Neural crest cell (in vitro differentiated cells): ENCODE data around the gene SLC1A4. TPM values are rescaled to one million over a fixed set of nuclear protein-coding genes. Genes with fewer than 3 reads are reported as not detected.

Experiments
- DNase-seq: peaks from one replicate; pipeline ENCODE4 v3.0.0; 2021; ENCODE audit warnings: low read depth, mixed read lengths, low spot score
- H3K27ac Mint-ChIP-seq: one replicate; pipeline ENCODE4 v1.8.0; 2021; ENCODE audit warnings: mild to moderate bottlenecking, mixed read lengths; ENCODE audit not compliant: unreplicated experiment
- H3K27me3 Mint-ChIP-seq: 2 replicates; pipeline ENCODE4 v1.8.0; 2021; ENCODE audit warnings: low read depth, mild to moderate bottlenecking, mixed read lengths
- H3K36me3 Mint-ChIP-seq: 2 replicates; pipeline ENCODE4 v1.8.0; 2021; ENCODE audit warnings: low read depth, mild to moderate bottlenecking, mixed read lengths
- H3K4me1 Mint-ChIP-seq: 2 replicates; pipeline ENCODE4 v1.8.0; 2021; ENCODE audit warnings: mixed read lengths
- H3K4me3 Mint-ChIP-seq: one replicate; pipeline ENCODE4 v1.8.0; 2021; ENCODE audit warnings: mild to moderate bottlenecking, mixed read lengths
- H3K9me3 Mint-ChIP-seq: 2 replicates; pipeline ENCODE4 v1.8.0; 2021; ENCODE audit warnings: mixed read lengths
- total RNA-seq: library from RNA; stranded (reverse); gene quantifications from 2 replicates; pipeline ENCODE4 v1.2.1, GENCODE V29; 2021
- TF ChIP-seq, protein P1 (sequence below): fragments of 200-600 bp; sonication (generic); conservative IDR thresholded peaks from 2 replicates; pipeline ENCODE4 v1.5.0; 2021; ENCODE audit warnings: antibody characterized with exemption, mild to moderate bottlenecking

SLC1A4 gene
- total RNA-seq, 1 donor from 2014 or later = 26.8 TPM

DNA sequence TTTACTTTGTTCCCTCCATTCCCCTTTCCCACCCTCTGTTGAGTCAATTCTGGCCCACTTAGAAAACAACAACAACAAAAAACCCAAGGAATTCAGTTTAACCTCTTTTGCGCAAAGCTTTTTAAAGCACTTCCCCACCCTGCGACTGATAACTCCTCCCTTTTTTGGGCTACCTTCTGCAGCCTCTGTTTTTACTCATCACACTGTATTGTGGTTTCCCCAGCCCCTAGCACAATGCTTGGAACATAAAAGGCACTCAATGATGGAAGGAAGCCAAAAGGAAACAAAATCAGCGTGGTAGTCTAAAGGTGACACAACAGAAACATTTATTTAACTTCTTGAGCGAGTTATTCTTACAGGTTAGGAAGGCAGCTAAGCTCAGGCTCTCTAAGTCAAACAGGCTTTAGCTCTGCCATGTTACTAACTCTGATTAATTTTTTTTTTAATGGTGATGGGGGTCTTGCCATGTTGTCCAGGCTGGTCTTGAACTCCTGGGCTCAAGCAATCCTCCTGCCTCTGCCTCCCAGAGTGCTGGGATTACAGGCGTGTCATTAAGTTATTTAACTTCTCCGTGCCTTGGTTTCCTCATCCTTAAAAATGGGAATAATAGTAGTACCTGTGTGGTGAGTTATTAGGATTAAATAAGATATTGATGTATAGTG lies 68.3 kb downstream of the SLC1A4 start:
- DNase-seq = no peak
- Mint-ChIP-seq H3K27ac (peak overlapping the region; percentile 76), H3K4me3 (peak overlapping the region; percentile 88), H3K36me3 (no peaks in the 10 kb centered on the region), H3K4me1 (peaks cover 51% of the 10 kb centered on the region), H3K9me3 (no peaks in the 10 kb centered on the region), H3K27me3 (no peaks in the 10 kb centered on the region)
- TF ChIP-seq, protein P1, sequence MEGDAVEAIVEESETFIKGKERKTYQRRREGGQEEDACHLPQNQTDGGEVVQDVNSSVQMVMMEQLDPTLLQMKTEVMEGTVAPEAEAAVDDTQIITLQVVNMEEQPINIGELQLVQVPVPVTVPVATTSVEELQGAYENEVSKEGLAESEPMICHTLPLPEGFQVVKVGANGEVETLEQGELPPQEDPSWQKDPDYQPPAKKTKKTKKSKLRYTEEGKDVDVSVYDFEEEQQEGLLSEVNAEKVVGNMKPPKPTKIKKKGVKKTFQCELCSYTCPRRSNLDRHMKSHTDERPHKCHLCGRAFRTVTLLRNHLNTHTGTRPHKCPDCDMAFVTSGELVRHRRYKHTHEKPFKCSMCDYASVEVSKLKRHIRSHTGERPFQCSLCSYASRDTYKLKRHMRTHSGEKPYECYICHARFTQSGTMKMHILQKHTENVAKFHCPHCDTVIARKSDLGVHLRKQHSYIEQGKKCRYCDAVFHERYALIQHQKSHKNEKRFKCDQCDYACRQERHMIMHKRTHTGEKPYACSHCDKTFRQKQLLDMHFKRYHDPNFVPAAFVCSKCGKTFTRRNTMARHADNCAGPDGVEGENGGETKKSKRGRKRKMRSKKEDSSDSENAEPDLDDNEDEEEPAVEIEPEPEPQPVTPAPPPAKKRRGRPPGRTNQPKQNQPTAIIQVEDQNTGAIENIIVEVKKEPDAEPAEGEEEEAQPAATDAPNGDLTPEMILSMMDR = no peak

DNA sequence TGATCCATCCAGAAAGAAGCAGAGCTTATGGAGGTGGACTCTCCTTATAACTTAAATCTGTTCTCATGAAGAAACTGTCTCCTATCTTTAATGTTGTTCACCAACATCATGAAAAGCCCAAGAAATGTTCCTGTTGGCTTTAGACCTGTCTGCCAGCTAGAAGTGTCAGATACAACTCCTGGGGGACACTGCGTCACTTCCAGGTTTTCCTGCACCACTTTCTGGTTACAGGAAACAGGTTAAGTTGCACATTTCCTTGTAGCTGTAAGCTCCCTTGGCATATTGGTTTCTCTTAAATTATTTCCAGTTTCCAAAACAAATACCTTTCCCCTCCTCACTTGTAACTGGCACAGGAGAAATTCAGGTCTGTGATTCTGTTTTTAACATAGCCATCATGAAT lies 69.9 kb downstream of the SLC1A4 start:
- DNase-seq = no peak
- Mint-ChIP-seq H3K4me3 (peak overlapping the region; percentile 88), H3K9me3 (no peaks in the 10 kb centered on the region), H3K27me3 (no peaks in the 10 kb centered on the region), H3K36me3 (no peaks in the 10 kb centered on the region), H3K27ac (no peak overlapping the region), H3K4me1 (peaks cover 65% of the 10 kb centered on the region)
- TF ChIP-seq, protein P1 = no peak

DNA sequence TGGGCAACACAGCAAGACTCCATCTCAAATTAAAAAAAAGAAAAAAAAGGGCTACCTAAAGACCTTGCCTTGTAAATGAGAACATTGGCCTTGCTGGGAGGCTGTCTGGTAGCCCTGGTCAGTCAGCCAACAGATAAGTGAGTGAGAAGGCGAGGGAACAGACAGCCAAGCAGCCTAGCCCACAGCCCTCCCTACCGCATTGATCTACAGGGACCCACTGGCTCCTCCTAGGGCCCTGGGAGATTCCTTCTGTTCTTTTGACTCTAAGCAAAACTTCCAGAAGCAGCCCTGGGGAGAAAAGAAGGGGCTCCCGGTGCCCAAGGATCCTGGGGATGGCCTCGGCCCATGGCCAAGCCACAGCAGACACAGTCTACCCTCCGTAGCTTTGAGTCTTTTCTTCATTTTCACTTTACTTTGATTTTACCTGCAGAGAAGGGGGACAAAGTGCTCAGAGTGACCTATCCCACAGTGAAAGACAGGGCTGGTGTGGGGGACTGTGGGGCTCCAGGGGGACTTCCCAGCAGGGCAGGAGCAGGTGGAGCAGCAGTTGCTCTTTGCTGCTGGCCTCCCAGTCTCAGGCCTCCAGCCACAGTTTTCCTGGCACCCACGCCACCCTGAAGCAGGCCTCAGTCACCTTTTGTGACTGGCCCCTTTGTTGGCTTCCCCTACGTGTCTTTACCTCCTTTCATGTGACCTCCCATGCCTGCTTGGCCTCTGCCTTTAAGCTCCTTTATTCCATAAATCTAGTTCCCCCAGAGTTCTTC lies 72.1 kb downstream of the SLC1A4 start:
- H3K9me3 Mint-ChIP-seq = no peaks in the 10 kb centered on the region
- peaks cover 59% of the 10 kb centered on the region for H3K4me1 Mint-ChIP-seq
- no peak for DNase-seq
- no peaks in the 10 kb centered on the region for H3K36me3 Mint-ChIP-seq
- TF ChIP-seq, protein P1 = no peak
- peak overlapping the region; percentile 44 for H3K27ac Mint-ChIP-seq
- H3K27me3 Mint-ChIP-seq = no peaks in the 10 kb centered on the region
- peak overlapping the region; percentile 48 for H3K4me3 Mint-ChIP-seq

DNA sequence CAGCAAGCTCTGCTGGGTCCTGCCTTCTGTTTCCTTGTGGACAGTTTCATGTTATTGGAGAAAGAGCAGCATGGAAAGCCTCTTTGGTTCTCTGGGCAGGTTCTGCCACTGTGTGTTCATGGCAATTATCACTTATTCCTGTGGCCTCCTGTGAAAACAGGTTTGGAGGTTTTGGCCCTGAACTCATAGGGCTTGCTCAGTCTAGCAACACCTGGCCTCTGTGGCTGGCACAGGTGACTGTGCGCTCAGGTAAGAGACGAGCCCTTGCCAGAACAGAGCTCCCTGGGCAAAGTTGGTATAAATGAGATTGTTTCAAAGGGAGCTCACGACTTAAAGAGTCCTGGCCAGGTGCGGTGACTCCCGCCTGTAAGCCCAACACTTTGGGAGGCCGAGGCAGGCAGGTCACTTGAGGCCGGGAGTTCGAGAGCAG lies 72.7 kb downstream of the SLC1A4 start:
- H3K27me3 Mint-ChIP-seq = no peaks in the 10 kb centered on the region
- no peaks in the 10 kb centered on the region for H3K36me3 Mint-ChIP-seq
- TF ChIP-seq, protein P1 = no peak
- DNase-seq = no peak
- peak overlapping the region; percentile 48 for H3K4me3 Mint-ChIP-seq
- peak overlapping the region; percentile 44 for H3K27ac Mint-ChIP-seq
- peaks cover 57% of the 10 kb centered on the region for H3K4me1 Mint-ChIP-seq
- H3K9me3 Mint-ChIP-seq = no peaks in the 10 kb centered on the region

DNA sequence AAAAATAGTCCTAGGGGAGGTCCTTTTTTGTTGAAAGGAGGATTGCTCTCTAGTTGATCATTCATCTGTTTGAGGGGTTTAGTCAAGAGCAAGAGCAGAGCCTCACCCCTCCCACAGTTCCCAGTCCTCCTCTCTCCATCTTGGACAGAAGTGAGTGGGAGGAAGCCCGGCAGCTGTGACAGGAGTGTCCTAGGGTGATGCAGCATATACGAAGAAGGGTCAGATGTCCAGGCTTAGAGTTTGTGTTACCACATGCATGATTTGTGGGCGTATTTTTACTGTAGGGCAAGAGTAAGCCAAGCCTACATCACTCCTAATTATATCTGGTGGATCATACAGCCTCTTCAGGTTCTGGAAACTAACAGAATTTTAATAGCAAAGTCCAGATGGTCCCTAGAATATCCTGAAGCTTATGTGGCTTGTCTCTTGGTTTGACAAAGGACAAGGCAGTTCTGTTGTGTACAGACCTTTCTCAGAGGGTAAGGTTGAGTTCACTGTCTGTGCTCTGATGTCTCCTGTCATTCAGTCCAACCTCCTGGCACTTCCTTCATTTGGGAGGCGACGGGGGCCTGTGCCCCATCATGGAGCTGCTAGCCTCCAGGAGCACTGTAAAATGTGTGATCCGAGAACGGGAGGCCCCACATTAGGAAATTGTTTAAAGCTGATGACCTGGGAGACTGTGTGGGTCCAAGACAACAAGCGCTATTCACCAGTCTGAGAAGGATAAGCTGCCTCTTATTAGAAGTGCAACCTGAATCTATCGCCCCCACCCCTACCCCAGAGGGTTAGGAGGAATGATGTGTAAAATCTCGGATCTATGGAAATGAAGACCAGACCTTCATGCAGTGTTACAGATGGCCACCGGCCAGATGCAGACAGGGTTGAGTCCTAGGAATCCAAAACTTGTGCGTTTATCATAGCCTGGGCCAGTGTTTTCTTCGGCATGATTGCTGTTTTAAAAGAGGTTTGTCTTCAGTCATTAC lies 73.9 kb downstream of the SLC1A4 start:
- DNase-seq = no peak
- no peaks in the 10 kb centered on the region for H3K36me3 Mint-ChIP-seq
- peak overlapping the region; percentile 32 for H3K4me3 Mint-ChIP-seq
- no peaks in the 10 kb centered on the region for H3K9me3 Mint-ChIP-seq
- no peaks in the 10 kb centered on the region for H3K27me3 Mint-ChIP-seq
- H3K27ac Mint-ChIP-seq = peak overlapping the region; percentile 13
- TF ChIP-seq, protein P1 = no peak
- peaks cover 45% of the 10 kb centered on the region for H3K4me1 Mint-ChIP-seq
